Muscle of leg (tissue), 11 donors: Measurements from ENCODE around the gene CLSTN3. TPM values are rescaled to one million over a fixed set of nuclear protein-coding genes. Genes with fewer than 3 reads are reported as not detected.

ENCODE experiments used
- DNase-seq: peaks from one replicate; pipeline ENCODE4 v3.0.0; 2013
- H3K27ac ChIP-seq: one replicate; pipeline ENCODE4 v1.5.1; 2013; ENCODE audit warnings: mild to moderate bottlenecking, low read length, control low read depth
- H3K27me3 ChIP-seq: one replicate; pipeline ENCODE4 v1.6.1; 2013; ENCODE audit warnings: low read length; ENCODE audit not compliant: control insufficient read depth, insufficient read depth
- H3K36me3 ChIP-seq: one replicate; pipeline ENCODE4 v1.6.1; 2013; ENCODE audit warnings: low read length; ENCODE audit not compliant: control insufficient read depth, insufficient read depth
- H3K4me1 ChIP-seq: one replicate; pipeline ENCODE4 v1.6.1; 2013; ENCODE audit warnings: low read length; ENCODE audit not compliant: control insufficient read depth, insufficient read depth
- H3K4me3 ChIP-seq: one replicate; pipeline ENCODE4 v1.5.1; 2013; ENCODE audit warnings: low read length, control low read depth
- H3K9me3 ChIP-seq: replicated peaks from 2 replicates; pipeline ENCODE4 v1.6.1; 2013; ENCODE audit warnings: low read depth, low read length; ENCODE audit not compliant: control insufficient read depth
- WGBS: methylation state at CpG from one replicate; pipeline ENCODE4 v1.1.5; 2013; ENCODE audit warnings: missing lambda C conversion rate; ENCODE audit not compliant: insufficient coverage; 5-methylcytosine and 5-hydroxymethylcytosine counted together
- polyA plus RNA-seq, 8 donors: library from polyadenylated mRNA; unstranded; fragments of 120-200 nt; gene quantifications; one replicate each; pipeline versions ENCODE4 v1.2.1 to v1.2.3, GENCODE V29; 2013; ENCODE audit warnings: inconsistent platforms in 1 of 8, low replicate concordance in 1 of 8; ENCODE audit not compliant: insufficient read length in 8 of 8, insufficient read depth in 1 of 8
- total RNA-seq: library from RNA; stranded (reverse); fragments of 120-200 nt; gene quantifications from one replicate; pipeline ENCODE4 v1.2.4, GENCODE V29; 2013

CLSTN3 gene
- total and polyA plus RNA-seq, 9 donors = 7.2 to 27.2 (median 20.5) TPM

DNA sequence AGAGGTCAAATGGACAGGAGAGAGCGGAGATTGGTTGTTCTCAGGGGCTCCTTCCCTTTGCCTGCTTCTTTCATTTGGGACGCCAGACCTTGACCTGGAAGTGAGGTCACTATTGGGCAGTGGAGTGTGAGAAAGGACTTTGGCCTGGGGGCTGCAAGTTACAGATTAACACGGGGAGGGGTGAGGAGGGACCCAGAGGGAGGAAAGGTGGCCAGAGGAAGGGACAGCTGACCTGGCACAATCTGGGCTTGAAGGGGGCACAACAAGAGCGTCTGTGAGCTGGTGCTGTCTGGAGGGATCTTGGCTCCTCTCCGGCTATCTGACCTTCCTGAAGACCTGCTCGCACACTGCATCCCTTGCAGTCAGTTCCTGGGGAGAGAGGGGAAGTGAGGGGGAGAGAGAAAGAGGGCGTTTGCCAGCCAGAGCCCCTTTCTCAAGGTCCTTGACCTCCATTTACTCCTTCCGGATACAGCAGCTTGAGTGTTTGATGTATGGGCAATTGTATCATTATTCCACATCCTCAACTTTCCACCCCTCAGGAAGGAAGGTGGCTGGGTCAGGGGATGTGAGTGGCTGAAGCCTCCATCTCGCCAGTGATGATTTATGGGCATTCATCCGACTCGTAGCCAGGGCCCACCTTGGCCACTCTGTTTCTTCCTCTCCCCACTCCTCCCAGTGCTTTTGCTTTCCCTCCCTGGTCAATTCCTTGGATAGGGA, 6.2 kb upstream of the CLSTN3 start:
- Histone ChIP-seq H3K4me3 (no peak overlapping the region), H3K27ac (no peak overlapping the region), H3K27me3 (peaks cover 14% of the 10 kb centered on the region), H3K36me3 (no peaks in the 10 kb centered on the region), H3K4me1 (peaks cover 32% of the 10 kb centered on the region), H3K9me3 (no peaks in the 10 kb centered on the region)
- WGBS = 51% methylated on average over 5 of the region's 11 CpGs
- no peak for DNase-seq

- 92% methylated on average over 2 of the region's 4 CpGs for WGBS
- Histone ChIP-seq H3K9me3 (no peaks in the 10 kb centered on the region), H3K27ac (no peak overlapping the region)
These were observed 4.4 kb upstream of the CLSTN3 start for GRCh38 chr12:7125632-7126227.

DNA sequence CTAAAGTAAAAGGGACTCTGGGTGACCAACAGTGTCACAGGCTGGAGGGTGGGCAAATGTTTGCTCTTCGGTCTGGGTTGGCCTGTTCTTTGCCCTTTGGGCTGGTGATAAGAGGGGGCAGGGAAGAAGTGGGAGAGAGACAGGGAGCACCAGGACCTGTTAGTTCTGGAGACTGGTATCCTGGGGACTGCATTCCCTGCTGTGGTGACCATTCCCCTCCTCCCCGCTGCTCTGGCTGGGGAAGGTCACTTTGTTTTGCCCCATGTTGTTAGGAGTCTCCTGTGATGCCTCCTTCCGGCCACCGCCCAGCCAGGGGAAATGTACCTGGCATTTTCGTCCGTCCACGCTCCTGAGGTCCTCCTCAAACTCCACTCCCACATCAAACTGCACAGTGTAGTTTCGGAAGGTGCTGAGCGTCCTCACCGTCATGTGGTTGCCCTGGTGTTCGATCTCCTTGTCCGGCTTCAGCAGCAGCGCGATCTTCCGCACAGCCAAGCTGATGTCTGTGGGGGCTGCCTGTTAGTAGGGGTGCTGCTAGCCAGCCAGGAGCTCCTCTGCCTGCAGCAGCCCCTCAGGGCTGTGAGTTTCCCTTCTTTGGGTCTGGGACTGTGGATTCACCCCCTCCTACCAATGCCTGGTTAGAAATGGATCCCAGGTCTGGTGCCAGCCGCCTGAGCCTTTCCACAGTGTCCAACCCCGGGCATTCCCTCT, 2.1 kb upstream of the CLSTN3 start:
- DNase-seq = no peak
- Histone ChIP-seq H3K27me3 (peaks cover 33% of the 10 kb centered on the region), H3K4me1 (peaks cover 35% of the 10 kb centered on the region), H3K9me3 (no peaks in the 10 kb centered on the region), H3K36me3 (no peaks in the 10 kb centered on the region), H3K27ac (no peak overlapping the region), H3K4me3 (no peak overlapping the region)
- 90% methylated on average over 10 of the region's 17 CpGs for WGBS

More at GRCh38 chr12:7125632-7126227, 4.4 kb upstream of the CLSTN3 start:
- Histone ChIP-seq H3K27me3 (peaks cover 28% of the 10 kb centered on the region), H3K4me1 (peaks cover 41% of the 10 kb centered on the region), H3K36me3 (no peaks in the 10 kb centered on the region), H3K4me3 (no peak overlapping the region)
- no peak for DNase-seq

DNA sequence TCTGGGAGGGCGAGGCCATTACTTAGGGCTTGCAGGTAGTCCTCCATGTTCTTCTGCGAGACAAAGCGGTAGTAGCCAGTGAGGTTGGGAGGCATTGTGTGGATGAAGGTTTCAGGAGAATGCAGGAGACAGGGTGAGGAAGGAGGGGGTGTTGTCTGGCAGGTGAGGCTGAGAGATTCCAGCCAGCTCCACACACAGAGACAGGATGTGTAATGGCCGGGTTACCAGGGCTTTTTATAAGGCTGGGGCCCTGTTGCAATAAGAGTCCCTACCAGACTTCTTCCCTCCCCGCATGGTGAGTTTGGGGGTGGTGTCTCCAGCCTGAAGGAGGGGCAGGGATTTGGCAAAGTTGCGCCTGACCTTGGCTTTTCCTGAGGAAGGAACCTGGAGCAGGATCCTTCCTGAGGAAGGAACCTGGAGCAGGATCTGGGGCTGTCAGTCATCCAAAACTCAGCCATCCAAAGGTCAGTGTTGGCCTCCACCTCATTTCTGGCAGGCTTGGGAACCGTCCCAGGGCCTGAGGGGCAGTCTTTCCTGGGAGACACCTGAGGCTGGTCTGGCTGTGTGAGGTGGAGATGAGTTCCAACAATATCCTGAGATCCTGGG, 1.4 kb upstream of the CLSTN3 start, which contains the start of gene RBP5:
RBP5 (minus strand) TSS at position 209 of the 606 bp plus-strand sequence; CDS start at position 95, 114 bp downstream.
- 80% methylated on average over 5 of the region's 7 CpGs for WGBS
- no peak for DNase-seq

GRCh38 chr12:7129287-7129871, 792 bp upstream of the CLSTN3 start:
- peak overlapping the region; percentile 31 for H3K27ac ChIP-seq
- peak; percentile 53 for DNase-seq
- WGBS = 0% methylated on average over 12 of the region's 19 CpGs

More for the DNA sequence above, 1.4 kb upstream of the CLSTN3 start, which contains the start of gene RBP5:
- peaks cover 31% of the 10 kb centered on the region for H3K4me1 ChIP-seq
- no peaks in the 10 kb centered on the region for H3K9me3 ChIP-seq
- peak within 1 kb of the TSS; percentile 62 for H3K4me3 ChIP-seq
- peaks cover 1% of the 10 kb centered on the region for H3K36me3 ChIP-seq
- H3K27ac ChIP-seq = peak within 1 kb of the TSS; percentile 31
- peaks cover 33% of the 10 kb centered on the region for H3K27me3 ChIP-seq

DNA sequence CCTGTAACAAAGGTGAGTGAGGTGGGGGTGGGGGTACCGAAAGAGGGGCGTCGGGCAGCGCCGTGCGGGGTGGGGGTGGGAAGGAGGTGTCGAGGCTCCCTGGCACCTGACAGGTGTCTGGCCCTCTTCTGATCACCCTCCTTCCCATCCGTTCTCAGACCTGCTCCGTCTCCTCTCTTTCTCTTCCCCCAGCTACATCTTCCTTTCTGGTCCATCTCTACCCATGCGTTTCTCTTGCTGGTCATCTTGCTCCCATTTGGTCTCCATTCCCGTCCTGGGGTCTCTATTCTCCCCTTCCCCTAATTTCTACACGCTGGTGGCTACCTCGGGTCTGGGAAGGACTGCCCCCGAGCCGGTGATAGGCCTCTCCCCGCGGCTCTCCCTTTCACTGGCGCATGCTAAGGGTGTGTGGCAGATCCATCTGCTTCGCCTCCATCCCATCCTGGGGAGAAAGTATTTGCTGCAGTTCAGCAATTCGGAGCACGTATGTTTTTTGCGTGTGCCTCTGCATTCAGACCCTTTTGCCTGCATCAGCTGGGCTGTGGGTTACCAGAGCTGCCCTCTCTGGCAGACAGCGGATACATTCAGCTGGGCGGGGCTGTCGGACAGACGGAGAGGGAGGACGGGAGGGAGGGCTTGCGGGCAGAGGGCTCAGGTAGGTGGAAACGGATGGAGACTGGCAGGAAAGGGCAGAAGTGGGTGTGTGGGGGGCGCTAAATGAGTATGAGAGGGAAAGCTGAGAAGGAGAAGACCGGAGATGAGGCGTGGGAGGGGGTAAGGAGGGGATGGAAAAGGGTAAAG, 730 bp downstream of the CLSTN3 start:
- peak overlapping the region; percentile 67 for H3K27ac ChIP-seq
- H3K36me3 ChIP-seq = peaks cover 9% of the 10 kb centered on the region

More at GRCh38 chr12:7129287-7129871, 792 bp upstream of the CLSTN3 start:
- Histone ChIP-seq H3K4me3 (peak overlapping the region; percentile 62), H3K4me1 (peaks cover 31% of the 10 kb centered on the region), H3K36me3 (peaks cover 5% of the 10 kb centered on the region), H3K9me3 (no peaks in the 10 kb centered on the region), H3K27me3 (peaks cover 30% of the 10 kb centered on the region)

GRCh38 chr12:7131502-7131866, 1.3 kb downstream of the CLSTN3 start:
- peaks cover 15% of the 10 kb centered on the region for H3K36me3 ChIP-seq
- WGBS = 10% methylated on average over 3 of the region's 7 CpGs
- peaks cover 27% of the 10 kb centered on the region for H3K27me3 ChIP-seq
- DNase-seq = no peak
- no peak overlapping the region for H3K27ac ChIP-seq
- H3K9me3 ChIP-seq = no peaks in the 10 kb centered on the region
- H3K4me1 ChIP-seq = peaks cover 31% of the 10 kb centered on the region
- peak overlapping the region; percentile 62 for H3K4me3 ChIP-seq

More for the DNA sequence above, 730 bp downstream of the CLSTN3 start:
- DNase-seq = peak; percentile 63
- H3K4me1 ChIP-seq = peaks cover 31% of the 10 kb centered on the region
- H3K4me3 ChIP-seq = peak overlapping the region; percentile 62
- H3K27me3 ChIP-seq = peaks cover 27% of the 10 kb centered on the region
- no peaks in the 10 kb centered on the region for H3K9me3 ChIP-seq
- 1% methylated on average over 23 of the region's 32 CpGs for WGBS

DNA sequence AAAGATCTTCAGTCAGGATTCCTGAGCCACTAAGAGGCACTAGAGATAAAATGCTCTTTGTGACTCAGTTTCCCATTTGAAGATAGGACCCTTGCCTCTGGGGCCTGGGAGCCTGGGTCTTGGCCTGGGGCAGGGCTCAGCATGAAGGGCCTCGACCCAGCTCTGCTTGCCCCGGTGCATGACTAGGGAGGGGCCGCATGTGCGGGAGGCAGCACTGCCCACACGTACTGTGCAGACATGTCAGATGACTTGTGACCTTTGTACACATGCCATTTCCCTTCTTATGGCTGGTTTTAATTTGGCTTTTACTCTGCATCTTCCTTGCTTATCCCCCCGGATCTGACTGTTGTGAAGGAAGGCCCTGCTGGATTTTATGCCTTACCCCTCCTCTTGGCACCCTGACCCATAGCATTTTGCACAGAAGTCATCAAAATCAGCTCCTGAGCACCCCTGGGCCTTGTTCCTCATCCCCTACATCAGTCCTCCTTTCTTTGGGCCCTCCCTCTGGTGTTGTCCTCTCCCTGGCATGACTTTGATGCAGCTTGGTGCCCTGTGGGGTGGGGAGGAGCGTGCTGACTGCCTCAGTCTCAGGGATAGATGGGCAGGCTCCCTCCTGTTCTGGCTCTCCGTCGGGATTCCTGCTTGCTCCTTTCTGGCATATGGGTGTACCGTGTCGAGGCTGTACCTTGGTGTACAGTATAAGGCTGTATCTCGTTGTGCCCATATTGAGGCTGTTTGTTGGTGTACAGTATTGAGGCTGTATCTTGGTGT, 4.4 kb downstream of the CLSTN3 start:
- H3K4me3 ChIP-seq = no peak overlapping the region
- no peak for DNase-seq
- peaks cover 13% of the 10 kb centered on the region for H3K27me3 ChIP-seq
- H3K9me3 ChIP-seq = no peaks in the 10 kb centered on the region
- no peak overlapping the region for H3K27ac ChIP-seq
- peaks cover 25% of the 10 kb centered on the region for H3K36me3 ChIP-seq
- WGBS = 79% methylated on average over 11 of the region's 12 CpGs
- peaks cover 15% of the 10 kb centered on the region for H3K4me1 ChIP-seq
